WTC11 (cell line): Measurements from ENCODE around the gene TMC5.
"Not testable (repeated sequence)": the region's sequence is repeated elsewhere in the genome, so short reads cannot be mapped to it uniquely, and the experiment has no call there.

ENCODE experiments used
- JAZF1 ChIP-seq: fragments of 250-450 bp; sonication (Bioruptor Pico); IDR thresholded peaks from 2 replicates; pipeline ENCODE4 v1.9.0; 2021; ENCODE audit warnings: moderate library complexity, mild to moderate bottlenecking, inconsistent platforms
- RELA ChIP-seq: sonication (generic); formaldehyde crosslinking; IDR thresholded peaks from 2 replicates; pipeline ENCODE4 v1.8.1; 2022; ENCODE audit warnings: missing genetic modification reagents, mild to moderate bottlenecking, borderline replicate concordance
- SMAD3 ChIP-seq: sonication (generic); formaldehyde crosslinking; IDR thresholded peaks from 2 replicates; pipeline ENCODE4 v1.8.0; 2022; ENCODE audit warnings: missing genetic modification reagents, mild to moderate bottlenecking, borderline replicate concordance
- SP1 ChIP-seq: sonication (generic); formaldehyde crosslinking; conservative IDR thresholded peaks from 2 replicates; pipeline ENCODE4 v1.8.1; 2022; ENCODE audit warnings: missing genetic modification reagents
- TCF7 ChIP-seq: sonication (generic); formaldehyde crosslinking; IDR thresholded peaks from 2 replicates; pipeline ENCODE4 v1.8.0; 2022; ENCODE audit warnings: mild to moderate bottlenecking, low read depth, missing genetic modification reagents, moderate library complexity
- TEAD4 ChIP-seq: sonication (generic); formaldehyde crosslinking; IDR thresholded peaks from 2 replicates; pipeline ENCODE4 v1.8.0; 2022; ENCODE audit warnings: mild to moderate bottlenecking, missing genetic modification reagents
- ZNF232 ChIP-seq: sonication (generic); formaldehyde crosslinking; IDR thresholded peaks from 2 replicates; pipeline ENCODE4 v1.8.0; 2022; ENCODE audit warnings: mild to moderate bottlenecking, missing genetic modification reagents
- TF ChIP-seq, protein P1 (sequence below): fragments of 200-600 bp; IDR thresholded peaks from 2 replicates; pipeline ENCODE4 v1.8.0; 2022; ENCODE audit warnings: antibody characterized with exemption

DNA sequence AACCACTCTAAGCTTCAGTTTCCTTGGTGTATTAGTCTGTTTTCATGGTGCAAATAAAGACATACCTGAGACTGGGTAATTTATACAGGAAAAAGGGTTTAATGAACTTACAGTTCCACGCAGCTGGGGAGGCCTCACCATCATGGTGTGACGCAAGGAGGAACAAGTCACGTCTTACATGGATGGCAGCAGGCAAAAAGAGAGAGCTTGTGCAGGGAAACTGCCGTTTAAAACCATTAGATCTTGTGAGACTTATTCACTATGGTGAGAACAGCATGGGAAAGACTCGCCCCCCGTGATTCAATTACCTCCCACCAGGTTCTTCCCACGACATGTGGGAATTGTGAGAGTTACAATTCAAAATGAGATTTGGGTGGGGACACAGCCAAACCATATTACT is 45.1 kb upstream of the TMC5 start:
- not testable (repeated sequence) for TF ChIP-seq JAZF1; TEAD4 (CRISPR knock-in tag); TCF7 (CRISPR knock-in tag); ZNF232; SP1 (CRISPR knock-in tag); RELA (CRISPR knock-in tag); SMAD3 (CRISPR knock-in tag)
- TF ChIP-seq, protein P1, sequence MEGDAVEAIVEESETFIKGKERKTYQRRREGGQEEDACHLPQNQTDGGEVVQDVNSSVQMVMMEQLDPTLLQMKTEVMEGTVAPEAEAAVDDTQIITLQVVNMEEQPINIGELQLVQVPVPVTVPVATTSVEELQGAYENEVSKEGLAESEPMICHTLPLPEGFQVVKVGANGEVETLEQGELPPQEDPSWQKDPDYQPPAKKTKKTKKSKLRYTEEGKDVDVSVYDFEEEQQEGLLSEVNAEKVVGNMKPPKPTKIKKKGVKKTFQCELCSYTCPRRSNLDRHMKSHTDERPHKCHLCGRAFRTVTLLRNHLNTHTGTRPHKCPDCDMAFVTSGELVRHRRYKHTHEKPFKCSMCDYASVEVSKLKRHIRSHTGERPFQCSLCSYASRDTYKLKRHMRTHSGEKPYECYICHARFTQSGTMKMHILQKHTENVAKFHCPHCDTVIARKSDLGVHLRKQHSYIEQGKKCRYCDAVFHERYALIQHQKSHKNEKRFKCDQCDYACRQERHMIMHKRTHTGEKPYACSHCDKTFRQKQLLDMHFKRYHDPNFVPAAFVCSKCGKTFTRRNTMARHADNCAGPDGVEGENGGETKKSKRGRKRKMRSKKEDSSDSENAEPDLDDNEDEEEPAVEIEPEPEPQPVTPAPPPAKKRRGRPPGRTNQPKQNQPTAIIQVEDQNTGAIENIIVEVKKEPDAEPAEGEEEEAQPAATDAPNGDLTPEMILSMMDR, result not testable (repeated sequence)
